Measurements from ENCODE around the gene DIAPH2. TPM values are rescaled to one million over a fixed set of nuclear protein-coding genes. Genes with fewer than 3 reads are reported as not detected.
"Not testable (repeated sequence)": the region's sequence is repeated elsewhere in the genome, so short reads cannot be mapped to it uniquely, and the experiment has no call there.

The DIAPH2 gene
- total RNA-seq, 2 donors from 2014 or later, result 7.1 to 9.0 TPM

DNA sequence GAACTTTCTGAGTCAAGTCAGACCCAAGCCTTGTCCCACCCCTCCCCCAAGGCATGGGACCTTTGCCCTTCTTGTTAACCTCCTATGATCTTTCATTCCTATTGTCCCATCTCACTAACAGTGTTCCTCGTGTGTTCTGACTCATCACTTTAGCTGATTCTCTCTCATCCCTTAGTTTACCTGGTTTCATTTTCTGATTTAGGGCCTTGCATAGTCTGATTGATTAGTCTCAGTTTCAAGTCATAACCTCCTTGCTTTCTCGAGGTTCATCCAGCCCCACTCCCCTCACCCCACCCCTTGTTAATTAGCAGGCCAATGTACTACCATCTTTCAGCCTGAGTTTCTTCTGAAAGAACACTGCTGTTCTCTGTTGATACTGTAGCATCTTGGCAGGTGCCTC is 716.5 kb downstream of the DIAPH2 start:
- Mint-ChIP-seq H3K4me3 (peak overlapping the region; percentile 63), H3K4me1 (peaks cover 24% of the 10 kb centered on the region)

GRCh38 chrX:97401586-97402136 is 717.0 kb downstream of the DIAPH2 start:
- Mint-ChIP-seq H3K4me1 (peaks cover 24% of the 10 kb centered on the region), H3K4me3 (peak overlapping the region; percentile 63), H3K27me3 (no peaks in the 10 kb centered on the region), H3K36me3 (ENCODE audit: low read depth) (no peaks in the 10 kb centered on the region), H3K27ac (peak overlapping the region; percentile 91), H3K9me3 (no peaks in the 10 kb centered on the region)
- ATAC-seq (replicated peaks), result peak; percentile 12

More for the DNA sequence above, 716.5 kb downstream of the DIAPH2 start:
- Mint-ChIP-seq H3K27ac (peak overlapping the region; percentile 91), H3K9me3 (no peaks in the 10 kb centered on the region), H3K27me3 (no peaks in the 10 kb centered on the region), H3K36me3 (ENCODE audit: low read depth) (no peaks in the 10 kb centered on the region)
- ATAC-seq (replicated peaks), result peak; percentile 50

DNA sequence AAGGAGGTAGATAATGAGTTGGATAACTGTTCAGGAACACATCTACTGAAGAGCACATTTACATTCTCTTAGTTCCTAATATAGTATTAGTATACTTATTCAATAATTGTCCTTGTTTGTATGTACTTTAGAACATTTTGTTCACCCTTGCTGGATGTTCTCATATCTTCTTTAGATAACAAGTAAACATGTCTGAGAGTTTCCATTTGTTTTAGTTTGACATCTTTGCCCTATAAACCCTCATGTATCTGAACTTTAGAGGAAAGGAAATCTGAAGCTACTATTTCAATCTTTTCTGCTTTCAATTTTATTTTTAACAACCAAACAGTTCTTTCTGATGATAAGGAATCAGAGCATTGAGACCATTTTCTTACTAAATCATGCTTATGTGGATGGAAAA is 717.7 kb downstream of the DIAPH2 start:
- ATAC-seq (replicated peaks), result no peak
- H3K9me3 Mint-ChIP-seq, result no peaks in the 10 kb centered on the region
- H3K27me3 Mint-ChIP-seq, result no peaks in the 10 kb centered on the region
- peaks cover 24% of the 10 kb centered on the region for H3K4me1 Mint-ChIP-seq
- H3K4me3 Mint-ChIP-seq, result peak overlapping the region; percentile 63
- H3K36me3 Mint-ChIP-seq (ENCODE audit: low read depth), result no peaks in the 10 kb centered on the region
- H3K27ac Mint-ChIP-seq, result peak overlapping the region; percentile 91

DNA sequence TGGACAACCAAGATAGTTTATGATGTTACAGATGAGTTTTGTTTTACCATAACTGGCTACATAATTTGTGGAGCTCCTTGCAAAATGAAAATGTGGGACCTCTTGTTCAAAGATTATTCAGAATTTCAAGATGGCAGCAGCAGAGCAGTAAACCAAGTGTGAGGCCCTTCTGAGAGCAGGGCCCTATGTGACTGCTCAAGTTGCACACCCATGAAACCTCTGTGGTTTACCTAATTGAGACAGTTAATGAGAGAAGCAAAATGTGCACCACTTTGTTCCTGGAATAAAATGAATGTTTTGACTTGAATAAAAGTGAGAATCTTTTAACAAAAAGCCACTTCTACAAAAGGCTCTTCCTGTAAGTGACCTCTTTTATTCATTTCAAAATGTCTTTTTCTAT is 718.3 kb downstream of the DIAPH2 start:
- Mint-ChIP-seq H3K4me1 (peaks cover 19% of the 10 kb centered on the region), H3K27ac (peak overlapping the region; percentile 91), H3K36me3 (ENCODE audit: low read depth) (no peaks in the 10 kb centered on the region), H3K9me3 (no peaks in the 10 kb centered on the region), H3K4me3 (peak overlapping the region; percentile 63), H3K27me3 (no peaks in the 10 kb centered on the region)
- ATAC-seq (replicated peaks), result peak; percentile 50

DNA sequence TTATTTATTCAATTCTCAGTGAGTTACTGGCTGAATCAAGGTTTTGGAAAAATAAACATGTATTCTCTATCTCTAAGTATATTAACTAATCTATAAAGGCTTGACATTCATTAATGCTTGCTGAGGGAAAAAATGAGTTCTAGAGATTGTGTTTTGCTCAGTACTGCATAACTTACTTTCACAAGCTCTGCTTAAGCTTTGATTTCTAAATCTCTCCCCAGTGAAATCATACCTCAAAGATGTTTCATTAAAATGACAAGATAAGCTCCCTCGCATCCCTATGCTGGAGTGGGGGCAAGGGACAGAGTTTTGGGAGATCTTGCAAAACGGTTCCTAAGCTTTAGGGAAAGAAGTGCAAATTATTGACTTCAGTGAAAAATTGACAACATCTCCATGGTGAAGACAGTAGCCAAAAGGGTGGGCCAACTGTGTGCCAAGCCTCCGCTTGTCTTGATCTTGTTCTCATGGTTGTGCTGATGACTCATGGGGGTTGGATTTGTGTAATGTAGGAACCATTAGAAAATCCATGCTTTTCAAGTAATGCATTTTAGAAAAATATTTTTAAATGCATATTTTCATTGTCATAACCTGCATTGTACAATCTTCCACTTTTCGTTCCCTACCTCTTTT is 720.5 kb downstream of the DIAPH2 start:
- no peak for ATAC-seq (replicated peaks)
- peaks cover 6% of the 10 kb centered on the region for H3K4me1 Mint-ChIP-seq
- H3K27ac Mint-ChIP-seq, result no peak overlapping the region

GRCh38 chrX:97409632-97410415 is 725.2 kb downstream of the DIAPH2 start:
- not testable (repeated sequence) for H3K36me3 Mint-ChIP-seq (ENCODE audit: low read depth); H3K4me1 Mint-ChIP-seq; H3K27ac Mint-ChIP-seq; H3K9me3 Mint-ChIP-seq; H3K4me3 Mint-ChIP-seq; ATAC-seq (replicated peaks); H3K27me3 Mint-ChIP-seq

More for the DNA sequence above, 720.5 kb downstream of the DIAPH2 start:
- no peak overlapping the region for H3K4me3 Mint-ChIP-seq
- no peaks in the 10 kb centered on the region for H3K27me3 Mint-ChIP-seq
- H3K9me3 Mint-ChIP-seq, result no peaks in the 10 kb centered on the region
- H3K36me3 Mint-ChIP-seq (ENCODE audit: low read depth), result no peaks in the 10 kb centered on the region

- Mint-ChIP-seq H3K27me3 (no peaks in the 10 kb centered on the region), H3K9me3 (no peaks in the 10 kb centered on the region), H3K4me3 (no peak overlapping the region), H3K36me3 (ENCODE audit: low read depth) (no peaks in the 10 kb centered on the region), H3K4me1 (no peaks in the 10 kb centered on the region), H3K27ac (no peak overlapping the region)
- ATAC-seq (replicated peaks), result no peak
Measured at GRCh38 chrX:97416461-97416860, 731.8 kb downstream of the DIAPH2 start.

DNA sequence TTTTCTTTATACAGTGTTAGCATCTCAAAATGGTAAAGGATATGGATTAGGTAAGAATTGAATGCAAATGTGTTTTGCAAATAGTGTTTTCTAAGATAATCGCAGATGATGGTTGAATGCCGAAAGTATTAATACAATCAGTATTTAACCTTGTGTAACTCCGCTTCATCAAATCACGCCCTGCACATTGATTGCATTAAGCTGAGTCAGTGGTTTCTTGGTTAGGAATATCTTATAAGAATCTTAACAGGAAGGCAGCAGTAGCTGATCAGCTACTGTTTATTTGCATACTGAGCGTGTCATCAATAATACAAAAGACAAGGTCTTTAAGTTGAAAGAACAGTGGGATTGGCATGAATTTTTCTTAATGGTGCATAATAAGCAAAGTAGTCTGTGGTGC is 744.5 kb downstream of the DIAPH2 start:
- peaks cover 26% of the 10 kb centered on the region for H3K36me3 Mint-ChIP-seq (ENCODE audit: low read depth)
- H3K4me3 Mint-ChIP-seq, result no peak overlapping the region
- H3K4me1 Mint-ChIP-seq, result no peaks in the 10 kb centered on the region
- no peak for ATAC-seq (replicated peaks)
- no peak overlapping the region for H3K27ac Mint-ChIP-seq
- H3K27me3 Mint-ChIP-seq, result no peaks in the 10 kb centered on the region
- no peaks in the 10 kb centered on the region for H3K9me3 Mint-ChIP-seq

DNA sequence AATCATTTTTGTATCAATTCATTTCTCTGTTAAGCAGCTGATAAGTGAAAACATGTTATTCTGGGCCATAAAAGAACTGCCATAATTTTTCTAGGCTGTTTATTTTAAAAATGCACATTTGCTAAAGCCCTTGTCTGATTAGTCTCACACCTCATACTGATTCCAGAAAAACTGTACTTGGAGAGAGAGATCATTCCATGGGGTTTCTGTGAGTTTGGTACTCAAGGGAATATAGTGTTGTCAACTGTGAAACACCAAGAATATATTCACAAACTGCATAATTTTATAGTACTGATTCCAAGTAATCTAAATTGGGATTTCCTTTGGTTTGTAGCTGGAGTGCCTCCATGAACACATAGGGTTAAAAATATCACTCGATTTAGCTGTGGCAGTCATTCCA is 746.6 kb downstream of the DIAPH2 start:
- Mint-ChIP-seq H3K27me3 (no peaks in the 10 kb centered on the region), H3K4me1 (no peaks in the 10 kb centered on the region), H3K4me3 (no peak overlapping the region), H3K36me3 (ENCODE audit: low read depth) (peaks cover 26% of the 10 kb centered on the region), H3K9me3 (no peaks in the 10 kb centered on the region), H3K27ac (no peak overlapping the region)
- no peak for ATAC-seq (replicated peaks)

DNA sequence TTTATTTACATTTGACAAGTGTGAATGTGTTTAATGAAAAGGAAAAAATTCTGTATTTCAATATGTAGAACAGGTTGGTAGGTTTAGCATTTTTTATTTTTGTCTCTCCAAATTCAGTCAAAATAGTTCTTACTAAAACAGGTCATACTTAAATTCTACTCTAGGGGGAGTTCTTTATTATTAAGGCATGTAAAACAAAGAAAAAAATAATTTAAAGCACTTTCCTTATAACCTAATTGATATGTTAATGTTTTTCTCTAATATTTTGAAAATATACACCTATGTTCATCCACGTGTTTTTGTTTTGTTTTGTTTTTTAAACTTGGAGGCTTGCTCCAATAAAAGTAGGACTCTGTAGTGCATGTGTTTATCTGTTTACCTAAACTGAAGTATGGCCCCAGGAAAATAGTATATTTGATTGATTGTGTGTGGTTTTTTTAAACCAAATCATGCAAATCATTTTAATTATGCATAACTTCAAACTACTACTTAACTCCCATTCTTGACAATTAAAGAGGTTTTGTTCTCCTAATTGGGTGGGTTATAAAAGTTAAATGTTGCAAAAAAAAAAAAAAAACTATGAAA is 761.7 kb downstream of the DIAPH2 start:
- H3K4me3 Mint-ChIP-seq, result no peak overlapping the region
- H3K9me3 Mint-ChIP-seq, result no peaks in the 10 kb centered on the region
- no peaks in the 10 kb centered on the region for H3K4me1 Mint-ChIP-seq
- no peak overlapping the region for H3K27ac Mint-ChIP-seq
- no peak for ATAC-seq (replicated peaks)
- H3K27me3 Mint-ChIP-seq, result no peaks in the 10 kb centered on the region
- H3K36me3 Mint-ChIP-seq (ENCODE audit: low read depth), result no peaks in the 10 kb centered on the region

GRCh38 chrX:97447306-97447705 is 762.7 kb downstream of the DIAPH2 start:
- no peaks in the 10 kb centered on the region for H3K9me3 Mint-ChIP-seq
- ATAC-seq (replicated peaks), result no peak
- no peaks in the 10 kb centered on the region for H3K36me3 Mint-ChIP-seq (ENCODE audit: low read depth)
- H3K4me3 Mint-ChIP-seq, result no peak overlapping the region
- no peaks in the 10 kb centered on the region for H3K4me1 Mint-ChIP-seq
- H3K27ac Mint-ChIP-seq, result no peak overlapping the region
- H3K27me3 Mint-ChIP-seq, result no peaks in the 10 kb centered on the region

DNA sequence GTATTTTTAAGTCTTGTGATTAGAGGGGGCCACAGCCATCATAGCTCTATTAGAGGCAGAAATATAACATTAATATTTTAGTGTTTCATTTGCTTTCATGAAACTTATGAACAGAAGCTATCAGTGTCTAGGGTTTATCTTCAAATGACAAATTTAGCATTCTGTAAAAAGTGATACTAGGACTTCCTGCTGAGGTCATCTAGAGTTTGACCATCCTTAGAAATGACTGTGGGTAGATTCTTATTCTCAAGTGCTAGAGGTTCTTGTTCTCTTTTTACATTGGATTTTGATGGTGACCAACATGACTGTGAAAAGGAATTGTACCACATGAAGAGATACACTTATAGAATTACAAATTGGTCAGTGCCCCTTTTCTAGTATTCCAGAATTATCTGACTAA is 767.6 kb downstream of the DIAPH2 start:
- H3K36me3 Mint-ChIP-seq (ENCODE audit: low read depth), result no peaks in the 10 kb centered on the region
- no peak overlapping the region for H3K27ac Mint-ChIP-seq
- no peak overlapping the region for H3K4me3 Mint-ChIP-seq
- no peaks in the 10 kb centered on the region for H3K9me3 Mint-ChIP-seq
- no peaks in the 10 kb centered on the region for H3K27me3 Mint-ChIP-seq
- no peaks in the 10 kb centered on the region for H3K4me1 Mint-ChIP-seq
- ATAC-seq (replicated peaks), result no peak

- ATAC-seq (replicated peaks), result no peak
- Mint-ChIP-seq H3K27ac (no peak overlapping the region), H3K27me3 (no peaks in the 10 kb centered on the region), H3K9me3 (no peaks in the 10 kb centered on the region), H3K4me3 (no peak overlapping the region), H3K36me3 (ENCODE audit: low read depth) (no peaks in the 10 kb centered on the region), H3K4me1 (no peaks in the 10 kb centered on the region)
Measured at GRCh38 chrX:97461763-97462162, 777.1 kb downstream of the DIAPH2 start.

DNA sequence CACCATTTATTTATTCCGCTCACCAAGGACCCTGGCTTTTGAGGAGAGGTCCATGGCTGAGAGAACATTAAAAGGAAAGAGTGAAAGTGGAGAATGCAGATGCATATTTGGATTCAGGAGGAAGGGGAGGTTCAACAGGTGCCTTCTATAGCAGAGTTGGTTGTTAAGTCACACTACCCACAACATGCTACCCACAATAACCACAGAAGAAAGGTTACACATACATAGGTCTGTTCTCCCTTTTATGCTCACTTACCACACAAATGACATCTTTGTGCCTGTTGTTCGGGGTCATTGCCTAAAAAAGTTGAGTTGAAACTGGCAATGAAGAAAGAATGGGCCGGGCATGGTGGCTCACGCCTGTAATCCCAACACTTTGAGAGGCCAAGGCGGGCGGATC is 786.4 kb downstream of the DIAPH2 start:
- Mint-ChIP-seq H3K4me3 (no peak overlapping the region), H3K4me1 (no peaks in the 10 kb centered on the region), H3K9me3 (no peaks in the 10 kb centered on the region), H3K36me3 (ENCODE audit: low read depth) (no peaks in the 10 kb centered on the region), H3K27ac (no peak overlapping the region), H3K27me3 (no peaks in the 10 kb centered on the region)
- no peak for ATAC-seq (replicated peaks)

- Mint-ChIP-seq H3K36me3 (ENCODE audit: low read depth) (no peaks in the 10 kb centered on the region), H3K4me3 (no peak overlapping the region), H3K9me3 (no peaks in the 10 kb centered on the region), H3K27ac (no peak overlapping the region), H3K4me1 (no peaks in the 10 kb centered on the region), H3K27me3 (no peaks in the 10 kb centered on the region)
- no peak for ATAC-seq (replicated peaks)
Measured at GRCh38 chrX:97474933-97475332, 790.3 kb downstream of the DIAPH2 start.

Data from activated T-helper 17 cell treated with anti-CD3 and anti-CD28 coated beads, Interleukin-2, amount 50 U/mL, for 72 hours (primary cell).